ENCODE results near the gene NXPE2. TPM values are rescaled to one million over a fixed set of nuclear protein-coding genes. Genes with fewer than 3 reads are reported as not detected.
"Not testable (repeated sequence)": the region's sequence is repeated elsewhere in the genome, so short reads cannot be mapped to it uniquely, and the experiment has no call there.

NXPE2 gene
- polyA plus RNA-seq (2012; ENCODE audit: low read depth, missing spikeins): not detected

- TF ChIP-seq POLR2AphosphoS5 (IDR thresholded peaks at IDR 0.05; ENCODE audit: low read depth, low read length) (no peak), PAX5 (IDR thresholded peaks at IDR 0.05; ENCODE audit: insufficient read depth, low read length, severe bottlenecking) (no peak), SPI1 (IDR thresholded peaks at IDR 0.05; ENCODE audit: low read depth, low read length) (no peak), POU2F2 (IDR thresholded peaks at IDR 0.05; ENCODE audit: low read depth, low read length) (no peak), POLR2A (IDR thresholded peaks at IDR 0.05; ENCODE audit: low read depth, low read length) (no peak), TAF1 (IDR thresholded peaks at IDR 0.05; ENCODE audit: low read depth, low read length) (no peak)
- FAIRE-seq (no peak), DNase-seq (ENCODE audit: insufficient read length, low spot score) (no peak)
These were observed at the start of gene NXPE2 for GRCh38 chr11:114678125-114679036. Gene NXPE2, plus strand, starts transcription at chr11:114678527. Its CDS starts 49 bp downstream, at chr11:114678576.

GRCh38 chr11:114631445-114631965, 46.8 kb upstream of the NXPE2 start:
- TF ChIP-seq POU2F2 (IDR thresholded peaks at IDR 0.05; ENCODE audit: low read depth, low read length): 0 out of 2 replicates have a peak, but pooled peaks have one; percentile 37
- peak; percentile 72 for FAIRE-seq
- DNase-seq (ENCODE audit: insufficient read length, low spot score): not testable (repeated sequence)

GRCh38 chr11:114639440-114639839, 38.9 kb upstream of the NXPE2 start:
- not testable (repeated sequence) for DNase-seq (ENCODE audit: insufficient read length, low spot score); FAIRE-seq

GRCh38 chr11:114650661-114651060, 27.7 kb upstream of the NXPE2 start:
- DNase-seq (ENCODE audit: insufficient read length, low spot score): no peak
- no peak for TF ChIP-seq POLR2A (IDR thresholded peaks at IDR 0.05; ENCODE audit: low read depth, low read length)
- no peak for TF ChIP-seq SPI1 (IDR thresholded peaks at IDR 0.05; ENCODE audit: low read depth, low read length)
- TF ChIP-seq POU2F2 (IDR thresholded peaks at IDR 0.05; ENCODE audit: low read depth, low read length): no peak
- TF ChIP-seq TAF1 (IDR thresholded peaks at IDR 0.05; ENCODE audit: low read depth, low read length): no peak
- TF ChIP-seq POLR2AphosphoS5 (IDR thresholded peaks at IDR 0.05; ENCODE audit: low read depth, low read length): no peak
- TF ChIP-seq PAX5 (IDR thresholded peaks at IDR 0.05; ENCODE audit: insufficient read depth, low read length, severe bottlenecking): no peak
- no peak for FAIRE-seq

GRCh38 chr11:114651145-114651718, 27.1 kb upstream of the NXPE2 start:
- TF ChIP-seq SPI1 (IDR thresholded peaks at IDR 0.05; ENCODE audit: low read depth, low read length) (no peak), PAX5 (IDR thresholded peaks at IDR 0.05; ENCODE audit: insufficient read depth, low read length, severe bottlenecking) (no peak), POU2F2 (IDR thresholded peaks at IDR 0.05; ENCODE audit: low read depth, low read length) (no peak), POLR2A (IDR thresholded peaks at IDR 0.05; ENCODE audit: low read depth, low read length) (no peak), TAF1 (IDR thresholded peaks at IDR 0.05; ENCODE audit: low read depth, low read length) (no peak), POLR2AphosphoS5 (IDR thresholded peaks at IDR 0.05; ENCODE audit: low read depth, low read length) (no peak)
- FAIRE-seq: no peak

GRCh38 chr11:114653148-114653547, 25.2 kb upstream of the NXPE2 start:
- TF ChIP-seq PAX5 (IDR thresholded peaks at IDR 0.05; ENCODE audit: insufficient read depth, low read length, severe bottlenecking): no peak
- no peak for DNase-seq (ENCODE audit: insufficient read length, low spot score)

More at GRCh38 chr11:114651145-114651718, 27.1 kb upstream of the NXPE2 start:
- no peak for DNase-seq (ENCODE audit: insufficient read length, low spot score)

GRCh38 chr11:114664641-114665040, 13.7 kb upstream of the NXPE2 start:
- no peak for DNase-seq (ENCODE audit: insufficient read length, low spot score)
- FAIRE-seq: no peak
- no peak for TF ChIP-seq PAX5 (IDR thresholded peaks at IDR 0.05; ENCODE audit: insufficient read depth, low read length, severe bottlenecking)
- no peak for TF ChIP-seq POU2F2 (IDR thresholded peaks at IDR 0.05; ENCODE audit: low read depth, low read length)
- no peak for TF ChIP-seq SPI1 (IDR thresholded peaks at IDR 0.05; ENCODE audit: low read depth, low read length)
- no peak for TF ChIP-seq POLR2A (IDR thresholded peaks at IDR 0.05; ENCODE audit: low read depth, low read length)
- no peak for TF ChIP-seq POLR2AphosphoS5 (IDR thresholded peaks at IDR 0.05; ENCODE audit: low read depth, low read length)
- TF ChIP-seq TAF1 (IDR thresholded peaks at IDR 0.05; ENCODE audit: low read depth, low read length): no peak

More at GRCh38 chr11:114653148-114653547, 25.2 kb upstream of the NXPE2 start:
- FAIRE-seq: no peak

GRCh38 chr11:114666760-114667159, 11.6 kb upstream of the NXPE2 start:
- DNase-seq (ENCODE audit: insufficient read length, low spot score): no peak
- no peak for FAIRE-seq
- TF ChIP-seq SPI1 (IDR thresholded peaks at IDR 0.05; ENCODE audit: low read depth, low read length) (no peak), POLR2AphosphoS5 (IDR thresholded peaks at IDR 0.05; ENCODE audit: low read depth, low read length) (no peak), TAF1 (IDR thresholded peaks at IDR 0.05; ENCODE audit: low read depth, low read length) (no peak), PAX5 (IDR thresholded peaks at IDR 0.05; ENCODE audit: insufficient read depth, low read length, severe bottlenecking) (no peak), POLR2A (IDR thresholded peaks at IDR 0.05; ENCODE audit: low read depth, low read length) (no peak), POU2F2 (IDR thresholded peaks at IDR 0.05; ENCODE audit: low read depth, low read length) (no peak)

- TF ChIP-seq TAF1 (IDR thresholded peaks at IDR 0.05; ENCODE audit: low read depth, low read length) (no peak), SPI1 (IDR thresholded peaks at IDR 0.05; ENCODE audit: low read depth, low read length) (no peak), POLR2AphosphoS5 (IDR thresholded peaks at IDR 0.05; ENCODE audit: low read depth, low read length) (no peak), PAX5 (IDR thresholded peaks at IDR 0.05; ENCODE audit: insufficient read depth, low read length, severe bottlenecking) (no peak), POLR2A (IDR thresholded peaks at IDR 0.05; ENCODE audit: low read depth, low read length) (no peak), POU2F2 (IDR thresholded peaks at IDR 0.05; ENCODE audit: low read depth, low read length) (no peak)
- no peak for FAIRE-seq
- DNase-seq (ENCODE audit: insufficient read length, low spot score): no peak
These were observed 10.2 kb upstream of the NXPE2 start for GRCh38 chr11:114668109-114668508.

- DNase-seq (ENCODE audit: insufficient read length, low spot score) (no peak), FAIRE-seq (no peak)
- TF ChIP-seq PAX5 (IDR thresholded peaks at IDR 0.05; ENCODE audit: insufficient read depth, low read length, severe bottlenecking): no peak
- no peak for TF ChIP-seq TAF1 (IDR thresholded peaks at IDR 0.05; ENCODE audit: low read depth, low read length)
- no peak for TF ChIP-seq POU2F2 (IDR thresholded peaks at IDR 0.05; ENCODE audit: low read depth, low read length)
- TF ChIP-seq POLR2AphosphoS5 (IDR thresholded peaks at IDR 0.05; ENCODE audit: low read depth, low read length): no peak
- TF ChIP-seq POLR2A (IDR thresholded peaks at IDR 0.05; ENCODE audit: low read depth, low read length): no peak
- no peak for TF ChIP-seq SPI1 (IDR thresholded peaks at IDR 0.05; ENCODE audit: low read depth, low read length)
These were observed 4.7 kb upstream of the NXPE2 start for GRCh38 chr11:114673661-114674060.
